ENCODE results near the gene C1orf122. TPM values are rescaled to one million over a fixed set of nuclear protein-coding genes. Genes with fewer than 3 reads are reported as not detected.
A peak's percentile ranks its signal among the peaks of the same experiment; 100 is the strongest.

Gene C1orf122
- total and polyA plus RNA-seq, 2 of the 13 experiments (the other 11 are each of a cell fraction or from before 2014, with no cell fraction given) = 18.7 to 40.6 TPM

DNA sequence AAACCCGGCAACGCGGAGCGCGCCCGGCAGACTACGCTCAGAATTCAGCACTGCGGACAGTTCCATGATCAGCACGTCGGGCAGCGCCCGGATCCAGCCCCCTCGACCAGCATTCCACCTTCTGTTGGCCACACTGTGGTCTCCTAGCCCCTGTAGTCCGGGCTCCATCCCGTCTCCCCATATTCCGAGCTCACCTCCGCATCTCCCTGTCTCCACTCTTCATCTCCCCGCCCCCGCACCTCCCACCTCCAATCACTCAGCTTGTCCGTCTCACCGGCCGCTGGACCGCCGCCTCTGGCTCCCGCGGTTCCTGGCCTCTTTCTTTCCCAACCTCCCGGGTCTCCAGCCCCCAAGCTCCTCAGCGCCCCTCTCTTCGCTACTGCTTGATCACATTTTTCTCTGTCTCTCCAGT is 43.2 kb upstream of the C1orf122 start (continued):
- TF ChIP-seq, protein P1, sequence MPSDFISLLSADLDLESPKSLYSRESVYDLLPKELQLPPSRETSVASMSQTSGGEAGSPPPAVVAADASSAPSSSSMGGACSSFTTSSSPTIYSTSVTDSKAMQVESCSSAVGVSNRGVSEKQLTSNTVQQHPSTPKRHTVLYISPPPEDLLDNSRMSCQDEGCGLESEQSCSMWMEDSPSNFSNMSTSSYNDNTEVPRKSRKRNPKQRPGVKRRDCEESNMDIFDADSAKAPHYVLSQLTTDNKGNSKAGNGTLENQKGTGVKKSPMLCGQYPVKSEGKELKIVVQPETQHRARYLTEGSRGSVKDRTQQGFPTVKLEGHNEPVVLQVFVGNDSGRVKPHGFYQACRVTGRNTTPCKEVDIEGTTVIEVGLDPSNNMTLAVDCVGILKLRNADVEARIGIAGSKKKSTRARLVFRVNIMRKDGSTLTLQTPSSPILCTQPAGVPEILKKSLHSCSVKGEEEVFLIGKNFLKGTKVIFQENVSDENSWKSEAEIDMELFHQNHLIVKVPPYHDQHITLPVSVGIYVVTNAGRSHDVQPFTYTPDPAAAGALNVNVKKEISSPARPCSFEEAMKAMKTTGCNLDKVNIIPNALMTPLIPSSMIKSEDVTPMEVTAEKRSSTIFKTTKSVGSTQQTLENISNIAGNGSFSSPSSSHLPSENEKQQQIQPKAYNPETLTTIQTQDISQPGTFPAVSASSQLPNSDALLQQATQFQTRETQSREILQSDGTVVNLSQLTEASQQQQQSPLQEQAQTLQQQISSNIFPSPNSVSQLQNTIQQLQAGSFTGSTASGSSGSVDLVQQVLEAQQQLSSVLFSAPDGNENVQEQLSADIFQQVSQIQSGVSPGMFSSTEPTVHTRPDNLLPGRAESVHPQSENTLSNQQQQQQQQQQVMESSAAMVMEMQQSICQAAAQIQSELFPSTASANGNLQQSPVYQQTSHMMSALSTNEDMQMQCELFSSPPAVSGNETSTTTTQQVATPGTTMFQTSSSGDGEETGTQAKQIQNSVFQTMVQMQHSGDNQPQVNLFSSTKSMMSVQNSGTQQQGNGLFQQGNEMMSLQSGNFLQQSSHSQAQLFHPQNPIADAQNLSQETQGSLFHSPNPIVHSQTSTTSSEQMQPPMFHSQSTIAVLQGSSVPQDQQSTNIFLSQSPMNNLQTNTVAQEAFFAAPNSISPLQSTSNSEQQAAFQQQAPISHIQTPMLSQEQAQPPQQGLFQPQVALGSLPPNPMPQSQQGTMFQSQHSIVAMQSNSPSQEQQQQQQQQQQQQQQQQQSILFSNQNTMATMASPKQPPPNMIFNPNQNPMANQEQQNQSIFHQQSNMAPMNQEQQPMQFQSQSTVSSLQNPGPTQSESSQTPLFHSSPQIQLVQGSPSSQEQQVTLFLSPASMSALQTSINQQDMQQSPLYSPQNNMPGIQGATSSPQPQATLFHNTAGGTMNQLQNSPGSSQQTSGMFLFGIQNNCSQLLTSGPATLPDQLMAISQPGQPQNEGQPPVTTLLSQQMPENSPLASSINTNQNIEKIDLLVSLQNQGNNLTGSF (CRISPR knock-in tag; IDR thresholded peaks at IDR 0.05) = peak; percentile 100
- TF ChIP-seq ELF1 (CRISPR knock-in tag; IDR thresholded peaks at IDR 0.05) = peak; percentile 70
- peak; percentile 99 for TF ChIP-seq ZNF296 (CRISPR knock-in tag; conservative IDR thresholded peaks at IDR 0.05)
- TF ChIP-seq, protein P2, sequence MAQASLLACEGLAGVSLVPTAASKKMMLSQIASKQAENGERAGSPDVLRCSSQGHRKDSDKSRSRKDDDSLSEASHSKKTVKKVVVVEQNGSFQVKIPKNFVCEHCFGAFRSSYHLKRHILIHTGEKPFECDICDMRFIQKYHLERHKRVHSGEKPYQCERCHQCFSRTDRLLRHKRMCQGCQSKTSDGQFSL (CRISPR knock-in tag; IDR thresholded peaks at IDR 0.05) = peak; percentile 88
- peak; percentile 99 for TF ChIP-seq TEAD2 (CRISPR knock-in tag; IDR thresholded peaks at IDR 0.05)
- peak; percentile 86 for TF ChIP-seq TAF1 (CRISPR knock-in tag; IDR thresholded peaks at IDR 0.05)
- TF ChIP-seq, protein P3, sequence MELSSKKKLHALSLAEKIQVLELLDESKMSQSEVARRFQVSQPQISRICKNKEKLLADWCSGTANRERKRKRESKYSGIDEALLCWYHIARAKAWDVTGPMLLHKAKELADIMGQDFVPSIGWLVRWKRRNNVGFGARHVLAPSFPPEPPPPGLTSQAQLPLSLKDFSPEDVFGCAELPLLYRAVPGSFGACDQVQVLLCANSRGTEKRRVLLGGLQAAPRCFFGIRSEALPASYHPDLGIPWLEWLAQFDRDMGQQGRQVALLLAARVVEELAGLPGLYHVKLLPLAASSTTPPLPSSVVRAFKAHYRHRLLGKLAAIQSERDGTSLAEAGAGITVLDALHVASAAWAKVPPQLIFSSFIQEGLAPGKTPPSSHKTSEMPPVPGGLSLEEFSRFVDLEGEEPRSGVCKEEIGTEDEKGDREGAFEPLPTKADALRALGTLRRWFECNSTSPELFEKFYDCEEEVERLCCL (CRISPR knock-in tag; IDR thresholded peaks at IDR 0.05; ENCODE audit: borderline replicate concordance) = peak; percentile 99
- peak; percentile 92 for TF ChIP-seq NCOA2 (CRISPR knock-in tag; IDR thresholded peaks at IDR 0.05)
- no peak for TF ChIP-seq MAFF (IDR thresholded peaks at IDR 0.05; ENCODE audit: low read depth, low read length)
- TF ChIP-seq, protein P4, sequence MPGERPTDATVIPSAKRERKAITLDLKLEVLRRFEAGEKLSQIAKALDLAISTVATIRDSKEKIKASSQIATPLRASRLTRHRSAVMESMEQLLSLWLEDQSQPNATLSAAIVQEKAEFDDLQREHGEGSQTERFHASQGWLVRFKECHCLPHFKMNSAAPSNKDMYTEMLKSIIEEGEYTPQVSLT (CRISPR knock-in tag; IDR thresholded peaks at IDR 0.05; ENCODE audit: borderline replicate concordance, low read depth) = peak; percentile 80; the same call in 1 of the 2 replicates
- TF ChIP-seq HHEX (CRISPR knock-in tag; IDR thresholded peaks at IDR 0.05) = peak; percentile 80
- TF ChIP-seq ZNF766 (CRISPR knock-in tag; IDR thresholded peaks at IDR 0.05; ENCODE audit: borderline replicate concordance) = peak; percentile 100
- TF ChIP-seq ZNF484 (CRISPR knock-in tag; IDR thresholded peaks at IDR 0.05; ENCODE audit: borderline replicate concordance, low read depth) = peak; percentile 94; the same call in 1 of the 2 replicates
- TF ChIP-seq SOX5 (CRISPR knock-in tag; IDR thresholded peaks at IDR 0.05; ENCODE audit: borderline replicate concordance) = peak; percentile 69
- no peak for TF ChIP-seq GATA4 (IDR thresholded peaks at IDR 0.05; ENCODE audit: borderline replicate concordance, low read depth)
- TF ChIP-seq, protein P5, sequence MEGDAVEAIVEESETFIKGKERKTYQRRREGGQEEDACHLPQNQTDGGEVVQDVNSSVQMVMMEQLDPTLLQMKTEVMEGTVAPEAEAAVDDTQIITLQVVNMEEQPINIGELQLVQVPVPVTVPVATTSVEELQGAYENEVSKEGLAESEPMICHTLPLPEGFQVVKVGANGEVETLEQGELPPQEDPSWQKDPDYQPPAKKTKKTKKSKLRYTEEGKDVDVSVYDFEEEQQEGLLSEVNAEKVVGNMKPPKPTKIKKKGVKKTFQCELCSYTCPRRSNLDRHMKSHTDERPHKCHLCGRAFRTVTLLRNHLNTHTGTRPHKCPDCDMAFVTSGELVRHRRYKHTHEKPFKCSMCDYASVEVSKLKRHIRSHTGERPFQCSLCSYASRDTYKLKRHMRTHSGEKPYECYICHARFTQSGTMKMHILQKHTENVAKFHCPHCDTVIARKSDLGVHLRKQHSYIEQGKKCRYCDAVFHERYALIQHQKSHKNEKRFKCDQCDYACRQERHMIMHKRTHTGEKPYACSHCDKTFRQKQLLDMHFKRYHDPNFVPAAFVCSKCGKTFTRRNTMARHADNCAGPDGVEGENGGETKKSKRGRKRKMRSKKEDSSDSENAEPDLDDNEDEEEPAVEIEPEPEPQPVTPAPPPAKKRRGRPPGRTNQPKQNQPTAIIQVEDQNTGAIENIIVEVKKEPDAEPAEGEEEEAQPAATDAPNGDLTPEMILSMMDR (CRISPR knock-in tag; IDR thresholded peaks at IDR 0.05) = no peak
- TF ChIP-seq, protein P6, sequence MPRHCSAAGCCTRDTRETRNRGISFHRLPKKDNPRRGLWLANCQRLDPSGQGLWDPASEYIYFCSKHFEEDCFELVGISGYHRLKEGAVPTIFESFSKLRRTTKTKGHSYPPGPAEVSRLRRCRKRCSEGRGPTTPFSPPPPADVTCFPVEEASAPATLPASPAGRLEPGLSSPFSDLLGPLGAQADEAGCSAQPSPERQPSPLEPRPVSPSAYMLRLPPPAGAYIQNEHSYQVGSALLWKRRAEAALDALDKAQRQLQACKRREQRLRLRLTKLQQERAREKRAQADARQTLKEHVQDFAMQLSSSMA (CRISPR knock-in tag; IDR thresholded peaks at IDR 0.05) = peak; percentile 92; the same call in 1 of the 2 replicates
- peak; percentile 100 for TF ChIP-seq SATB2 (CRISPR knock-in tag; IDR thresholded peaks at IDR 0.05)
- peak; percentile 98 for TF ChIP-seq SALL2 (CRISPR knock-in tag; IDR thresholded peaks at IDR 0.05)
- TF ChIP-seq IKZF4 (CRISPR knock-in tag; IDR thresholded peaks at IDR 0.05; ENCODE audit: borderline replicate concordance, low read depth, not compliant biosample characterization) = peak; percentile 100
- TF ChIP-seq RBFOX2 (IDR thresholded peaks at IDR 0.05; ENCODE audit: low read depth, low read length) = no peak
